ENCODE measurements around the gene TEFM.

- TF ChIP-seq CTCF (IDR thresholded peaks at IDR 0.05; ENCODE audit: low read length), result no peak
- no peak for TF ChIP-seq EZH2 (IDR thresholded peaks at IDR 0.05; ENCODE audit: borderline replicate concordance, low read length)
Measured at GRCh38 chr17:30927756-30928155, 21.7 kb upstream of the TEFM start.
